ENCODE measurements around the gene ANKRD9.

DNA sequence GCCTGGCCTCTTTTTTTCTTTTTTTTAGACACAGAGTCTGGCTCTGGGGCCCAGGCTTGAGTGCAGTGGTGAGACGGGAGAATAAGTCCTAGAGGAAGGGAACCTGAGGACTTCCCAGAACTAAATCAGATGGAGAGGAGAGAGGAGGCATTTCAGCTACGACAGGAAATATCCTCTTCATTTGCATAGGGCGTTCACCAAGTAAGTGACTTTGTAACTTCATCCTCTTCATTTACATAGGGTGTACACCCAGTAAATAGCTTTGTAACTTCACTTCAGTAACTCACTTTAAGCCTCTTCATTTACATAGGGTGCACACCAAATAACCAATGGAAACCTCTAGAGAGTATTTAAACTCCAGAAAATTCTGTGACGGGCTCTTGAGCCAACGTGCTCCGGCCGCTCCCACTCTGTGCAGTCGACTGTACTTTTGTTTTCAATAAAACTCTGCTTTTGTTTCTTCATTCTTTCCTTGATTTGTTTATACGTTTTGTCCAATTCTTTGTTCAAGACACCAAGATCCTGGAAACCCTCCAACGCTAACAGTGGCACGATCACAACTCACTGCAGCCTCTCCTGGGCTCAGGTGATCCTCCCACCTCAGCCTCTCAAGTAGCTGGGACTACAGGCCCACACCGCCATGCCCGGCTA is 21.4 kb upstream of the ANKRD9 start:
- TF ChIP-seq ZFY (CRISPR knock-in tag; IDR thresholded peaks at IDR 0.05) (no peak), MED13 (CRISPR knock-in tag; IDR thresholded peaks at IDR 0.05) (no peak), TBP (CRISPR knock-in tag; IDR thresholded peaks at IDR 0.05) (no peak), ZNF274 (CRISPR knock-in tag; IDR thresholded peaks at IDR 0.05) (no peak), REXO4 (CRISPR knock-in tag; IDR thresholded peaks at IDR 0.05; ENCODE audit: borderline replicate concordance) (no peak), CTCF (CRISPR knock-in tag; IDR thresholded peaks at IDR 0.05) (no peak), FOXA3 (CRISPR knock-in tag; IDR thresholded peaks at IDR 0.05) (no peak), SCMH1 (CRISPR knock-in tag; IDR thresholded peaks at IDR 0.05; ENCODE audit: borderline replicate concordance) (no peak), TEAD2 (CRISPR knock-in tag; IDR thresholded peaks at IDR 0.05) (no peak), ZFP90 (CRISPR knock-in tag; IDR thresholded peaks at IDR 0.05; ENCODE audit: borderline replicate concordance) (no peak), EED (CRISPR knock-in tag; IDR thresholded peaks at IDR 0.05) (no peak)
- TF ChIP-seq, protein P1, sequence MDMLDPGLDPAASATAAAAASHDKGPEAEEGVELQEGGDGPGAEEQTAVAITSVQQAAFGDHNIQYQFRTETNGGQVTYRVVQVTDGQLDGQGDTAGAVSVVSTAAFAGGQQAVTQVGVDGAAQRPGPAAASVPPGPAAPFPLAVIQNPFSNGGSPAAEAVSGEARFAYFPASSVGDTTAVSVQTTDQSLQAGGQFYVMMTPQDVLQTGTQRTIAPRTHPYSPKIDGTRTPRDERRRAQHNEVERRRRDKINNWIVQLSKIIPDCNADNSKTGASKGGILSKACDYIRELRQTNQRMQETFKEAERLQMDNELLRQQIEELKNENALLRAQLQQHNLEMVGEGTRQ (IDR thresholded peaks at IDR 0.05; ENCODE audit: low read depth, low read length) = no peak
- TF ChIP-seq, protein P1 (CRISPR knock-in tag; IDR thresholded peaks at IDR 0.05; ENCODE audit: borderline replicate concordance) = no peak
